ENCODE data around the gene KLHDC8B.

The KLHDC8B gene

DNA sequence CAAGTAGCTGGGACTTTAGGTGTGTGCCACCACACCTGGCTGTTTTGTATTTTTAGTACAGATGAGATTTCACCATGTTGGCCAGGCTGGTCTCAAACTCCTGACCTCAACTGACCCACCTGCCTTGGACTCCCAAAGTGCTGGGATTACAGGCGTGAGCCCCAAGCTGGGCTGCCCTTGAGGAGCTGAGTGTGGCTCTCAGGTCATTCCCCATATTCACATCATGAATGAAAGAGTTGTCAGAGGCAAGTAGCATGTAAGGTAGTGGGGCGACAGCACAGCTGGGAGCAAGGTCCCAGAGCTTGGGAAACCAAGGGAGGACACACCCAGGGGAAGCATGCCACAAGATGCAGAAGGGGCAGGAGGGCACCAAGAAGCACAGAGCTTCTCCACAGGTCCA is 10.2 kb upstream of the KLHDC8B start:
- DNase-seq = no peak

- DNase-seq = no peak
Measured at GRCh38 chr3:49161808-49162530, 9.4 kb upstream of the KLHDC8B start.

- no peak for DNase-seq
Measured at GRCh38 chr3:49162751-49163419, 8.5 kb upstream of the KLHDC8B start.

DNA sequence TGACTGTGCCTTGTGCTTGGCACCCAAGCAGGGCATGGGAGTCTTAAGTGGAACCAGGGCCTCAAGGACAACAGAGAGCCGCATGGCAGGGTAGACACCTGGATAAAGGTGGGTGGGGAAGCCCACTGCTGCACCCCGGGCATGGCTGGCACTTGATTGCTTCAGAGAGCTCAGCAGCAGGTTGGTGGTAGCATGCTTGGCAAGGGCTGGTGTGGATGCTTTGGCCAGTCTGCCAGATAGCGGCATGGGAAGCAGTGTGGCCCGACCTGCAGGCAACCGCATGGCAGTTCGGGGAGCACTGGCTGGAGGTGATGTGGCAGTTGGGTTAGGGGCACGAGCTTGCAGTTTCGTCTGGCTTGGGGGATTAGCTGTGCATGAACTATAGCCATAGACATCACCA is 7.8 kb upstream of the KLHDC8B start:
- no peak for DNase-seq

DNA sequence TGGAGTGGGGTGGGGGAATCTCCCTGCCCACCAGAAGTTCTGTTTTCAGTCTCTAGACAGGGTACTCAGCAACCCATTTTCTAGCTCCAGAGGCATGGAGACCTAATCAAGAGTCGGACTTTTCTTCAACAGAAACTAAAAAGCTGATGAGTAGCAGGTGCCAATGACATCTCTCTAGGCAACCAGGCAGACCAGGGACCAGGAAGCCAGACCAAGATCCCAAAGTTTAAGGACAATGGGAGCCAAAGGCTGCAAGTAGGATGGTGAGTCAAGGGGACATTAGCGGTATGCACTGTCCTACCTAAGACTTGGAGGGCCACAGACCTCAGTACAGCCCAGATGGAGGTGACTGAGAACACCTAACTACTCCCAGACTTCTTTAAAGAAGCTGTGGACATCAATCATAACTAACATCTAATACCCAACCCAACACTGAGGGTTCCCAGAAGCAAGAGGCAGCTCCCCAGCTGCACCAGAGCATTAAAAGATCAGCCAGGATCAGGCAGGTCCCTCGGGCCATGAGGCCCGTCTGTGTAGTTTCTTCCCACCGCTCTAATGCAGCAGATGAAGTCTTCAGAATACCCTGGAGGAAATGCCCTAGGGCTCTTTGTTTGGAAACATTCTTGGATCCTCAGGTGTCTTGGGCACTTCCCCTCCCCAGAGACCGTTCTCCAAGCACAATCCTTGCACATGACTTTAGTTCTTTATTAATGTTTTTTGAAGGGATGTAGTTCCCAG is 6.2 kb upstream of the KLHDC8B start:
- DNase-seq = no peak

DNA sequence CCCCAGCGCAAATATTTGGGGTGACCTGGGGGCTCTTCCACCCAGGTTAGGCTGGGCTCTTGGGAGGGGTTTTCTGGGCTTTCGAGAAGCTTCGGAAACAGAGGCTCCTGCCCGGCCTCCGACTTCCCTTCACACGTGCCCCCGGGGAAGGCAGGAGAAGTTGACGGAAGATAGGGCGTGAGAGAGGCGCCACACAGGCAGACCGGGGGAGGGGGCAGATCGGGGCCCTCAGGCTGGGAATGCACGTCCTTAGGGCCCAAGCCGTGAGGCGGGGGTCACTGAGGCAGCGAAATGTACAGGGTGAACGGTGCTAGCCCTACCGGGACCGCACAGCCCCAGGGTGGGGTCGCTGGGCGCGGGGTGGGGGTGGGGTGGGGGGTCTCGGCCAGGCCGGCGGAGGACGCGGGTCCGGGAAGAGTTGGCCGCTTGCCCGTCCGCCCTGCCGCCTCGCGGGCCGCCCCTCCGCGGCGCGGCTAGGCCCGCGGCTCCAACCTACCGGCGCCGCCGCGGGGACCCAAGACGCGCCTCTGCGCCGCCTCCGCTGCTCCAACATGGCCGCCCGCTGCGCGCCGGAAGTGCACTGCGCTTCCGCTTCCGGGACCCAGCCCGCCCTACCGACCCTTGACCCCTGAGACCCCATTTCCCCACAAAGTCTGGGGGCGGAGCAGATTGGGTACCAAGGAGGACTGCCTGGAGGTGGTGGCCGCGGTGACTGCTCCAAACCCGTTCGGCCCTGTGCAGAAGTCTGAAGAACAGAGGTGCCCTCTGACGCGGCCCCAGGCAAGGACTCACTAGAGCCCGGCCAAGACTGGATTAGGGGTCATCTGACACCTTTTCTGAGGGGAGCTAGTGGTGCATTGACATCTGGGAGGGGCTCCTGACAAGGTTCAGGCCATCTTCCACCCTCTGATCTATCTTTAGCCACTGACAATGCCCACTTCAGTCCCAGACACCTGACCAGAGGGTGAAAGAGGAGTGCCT is 5.3 kb upstream of the KLHDC8B start, which contains the start of gene CCDC71:
TSS of gene CCDC71 (minus strand) at position 561 of the 981 bp plus-strand sequence. CDS start 2,123 bp downstream, outside the sequence.
- no peak for DNase-seq

- no peak for DNase-seq
Measured at GRCh38 chr3:49166752-49167556, 4.4 kb upstream of the KLHDC8B start.

GRCh38 chr3:49170744-49171118 is 667 bp upstream of the KLHDC8B start:
- DNase-seq = no peak

DNA sequence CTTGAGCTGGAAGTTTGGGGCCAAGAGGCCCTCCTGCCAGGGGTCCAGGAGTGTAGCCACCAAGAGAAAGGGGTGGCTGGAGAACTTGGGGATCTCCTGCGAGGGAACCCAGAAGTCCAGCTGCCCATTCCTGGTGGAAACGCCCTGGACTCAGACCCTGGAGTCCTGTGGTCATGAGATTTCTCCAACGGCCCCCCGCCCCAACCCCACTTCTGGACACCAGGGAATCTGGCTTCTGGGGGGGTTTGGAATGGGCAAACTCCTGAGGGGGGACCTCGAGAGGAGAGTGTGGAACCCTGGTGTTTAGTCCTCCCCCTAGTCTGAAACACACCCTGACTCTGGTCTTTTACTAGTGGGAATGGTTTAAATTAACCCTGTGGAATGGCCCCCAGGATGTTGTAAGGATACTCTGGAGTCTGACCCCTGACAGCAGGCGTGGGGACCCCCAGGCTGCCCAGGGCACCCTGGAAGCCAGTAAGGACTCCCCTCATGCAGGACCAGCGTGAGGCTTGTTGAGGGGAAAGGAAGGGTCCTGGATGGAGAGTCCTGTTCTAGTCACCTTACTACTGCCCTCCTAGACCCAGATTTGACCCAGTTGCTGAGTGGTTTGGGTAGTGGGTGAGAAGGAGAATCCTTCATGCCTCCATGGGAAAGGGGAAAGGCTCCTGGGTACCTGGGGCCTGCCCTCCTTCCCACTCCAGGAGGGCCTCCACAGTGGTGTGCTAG is 540 bp downstream of the KLHDC8B start:
- no peak for DNase-seq

- no peak for DNase-seq
Measured at GRCh38 chr3:49172551-49173041, 1.2 kb downstream of the KLHDC8B start.

DNA sequence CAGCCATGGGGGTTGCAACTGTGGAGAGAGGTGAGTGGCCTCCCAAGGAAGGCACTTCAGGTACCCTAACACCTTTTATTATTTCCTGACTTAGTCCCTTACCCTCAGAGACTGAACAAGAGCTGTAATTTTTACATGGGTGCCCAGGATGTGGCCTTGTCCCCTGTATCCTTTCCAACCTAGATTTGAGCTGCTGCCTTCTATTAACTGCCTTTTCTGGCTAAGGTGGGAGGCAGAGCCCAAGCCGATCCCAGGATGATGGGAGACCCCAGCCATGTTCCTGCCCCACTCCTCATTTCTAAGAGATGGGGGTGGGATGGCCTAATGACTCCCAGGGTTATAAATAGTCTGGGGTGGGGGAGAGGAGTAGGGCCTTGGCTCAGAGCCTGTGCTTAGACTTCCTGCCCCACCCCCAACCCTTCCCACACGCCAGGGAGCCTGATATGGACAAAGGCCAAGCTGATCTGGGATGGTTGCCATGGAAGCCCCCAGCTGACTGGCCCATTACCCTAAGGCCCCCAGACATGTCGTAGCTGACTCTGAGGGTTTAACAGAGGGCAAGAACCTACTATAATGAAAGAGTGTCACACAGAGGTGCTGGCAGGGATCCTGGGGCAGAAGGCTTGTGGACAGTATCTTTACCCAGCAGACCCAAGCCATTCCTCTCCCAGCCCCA is 1.9 kb downstream of the KLHDC8B start:
- DNase-seq = no peak

DNA sequence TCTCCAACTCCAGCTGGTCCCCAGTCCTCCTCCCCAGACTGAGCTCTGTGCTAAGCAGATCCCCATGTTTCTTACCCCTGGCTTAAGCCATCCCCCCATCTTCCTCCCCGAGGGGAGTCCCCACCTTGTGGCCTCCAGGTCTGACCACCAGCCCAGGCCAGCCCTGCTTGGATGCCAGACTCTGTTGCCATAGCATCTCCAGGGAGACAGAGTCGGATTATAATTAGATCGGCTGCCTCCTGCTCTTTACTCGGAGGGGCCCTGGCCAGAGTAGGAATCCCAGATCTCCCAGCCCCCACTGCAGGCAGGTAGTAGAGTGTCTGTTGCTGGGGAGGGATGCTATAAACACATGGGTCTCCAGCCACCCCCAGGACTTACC is 2.4 kb downstream of the KLHDC8B start:
- DNase-seq = no peak

- no peak for DNase-seq
Measured at GRCh38 chr3:49174397-49174985, 3.1 kb downstream of the KLHDC8B start.

GRCh38 chr3:49175530-49175929 is 4.1 kb downstream of the KLHDC8B start:
- no peak for DNase-seq

DNA sequence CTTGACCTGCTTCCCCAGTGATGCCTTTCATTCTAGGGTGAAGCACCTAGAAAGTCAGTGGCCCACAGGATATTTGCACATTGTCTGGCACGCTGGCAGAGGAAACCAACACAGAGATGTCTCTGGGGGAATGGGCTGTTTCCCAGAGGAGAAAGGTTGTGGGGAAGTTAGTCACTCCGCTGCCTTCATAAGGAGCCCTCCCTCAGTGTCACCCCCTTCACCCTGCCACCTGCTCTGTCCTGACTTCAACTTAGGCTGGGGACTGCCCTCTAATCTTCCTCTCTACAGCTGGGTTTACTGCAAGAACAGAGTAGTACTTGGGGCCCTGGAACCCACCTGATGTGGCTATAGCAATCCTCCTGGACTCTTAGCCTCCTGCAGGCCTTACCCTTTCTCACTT is 5.7 kb downstream of the KLHDC8B start:
- DNase-seq = no peak

- DNase-seq = no peak
Measured at GRCh38 chr3:49180116-49180515, 8.7 kb downstream of the KLHDC8B start.

DNA sequence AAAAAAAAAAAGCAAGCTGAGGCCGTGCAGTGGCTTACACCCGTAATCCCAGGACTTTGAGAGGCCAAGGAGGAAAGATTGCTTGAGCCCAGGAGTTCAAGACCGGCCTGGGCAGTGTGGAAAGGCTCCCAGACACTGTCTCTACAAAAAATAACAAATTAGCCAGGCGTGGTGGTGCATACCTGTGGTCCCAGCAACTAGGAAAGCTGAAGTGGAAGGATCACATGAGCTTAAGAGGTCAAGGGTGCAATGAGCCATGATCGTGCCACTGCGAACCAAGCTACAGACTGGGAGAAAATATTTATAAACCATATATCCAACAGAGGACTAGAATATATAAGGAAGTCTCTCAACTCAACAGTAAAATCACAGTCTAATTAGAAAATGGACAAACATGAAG is 10.0 kb downstream of the KLHDC8B start:
- DNase-seq = no peak

DNA sequence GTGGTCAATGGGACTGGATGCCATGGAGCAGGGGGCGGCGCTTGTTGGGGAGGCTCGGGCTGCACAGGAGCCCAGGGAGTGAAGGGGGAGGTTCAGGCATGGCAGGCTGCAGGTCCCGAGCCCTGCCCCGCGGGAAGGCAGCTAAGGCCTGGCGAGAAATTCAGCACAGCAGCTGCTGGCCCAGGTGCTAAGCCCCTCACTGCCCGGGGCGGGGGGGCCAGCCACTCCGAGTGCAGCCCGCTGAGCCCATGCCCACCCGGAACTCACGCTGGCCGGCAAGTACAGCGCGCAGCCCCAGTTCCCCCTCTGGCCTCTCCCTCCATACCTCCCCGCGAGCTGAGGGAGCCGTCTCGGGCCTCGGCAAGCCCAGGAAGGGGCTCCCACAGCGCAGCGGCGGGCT is 11.3 kb downstream of the KLHDC8B start:
- DNase-seq = no peak

- DNase-seq = no peak
Measured at GRCh38 chr3:49183873-49184272, 12.5 kb downstream of the KLHDC8B start.

DNA sequence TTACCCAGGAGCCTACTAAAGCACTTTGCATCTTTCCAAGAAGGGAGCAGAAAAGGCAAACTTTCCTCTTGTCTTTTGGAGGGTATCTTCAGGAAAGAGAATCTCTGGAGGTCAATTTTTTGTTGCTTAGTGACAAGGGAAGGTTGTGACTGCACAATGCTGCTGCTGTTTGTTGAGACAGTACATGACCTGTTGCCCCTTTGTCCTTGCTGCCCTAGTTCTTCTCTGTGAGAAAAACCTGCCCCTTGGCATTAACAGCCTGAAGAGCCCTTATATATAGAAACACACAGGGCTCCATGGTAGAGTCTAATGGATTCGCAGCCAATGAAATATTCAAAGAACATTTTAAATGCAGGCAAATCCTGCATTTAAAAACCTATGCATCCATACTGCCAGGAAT is 20.3 kb downstream of the KLHDC8B start:
- no peak for DNase-seq

Data from NCI-H446 treated with DMSO at 0.1 percent for 48 hours (cell line).